GM18951 (cell line): ENCODE data around the gene GALNT14.

Experiments
- POLR2A ChIP-seq: IDR thresholded peaks from 4 replicates; pipeline ENCODE4 v1.6.1; 2011; ENCODE audit warnings: mild to moderate bottlenecking; ENCODE audit not compliant: insufficient read length, insufficient read depth; ENCODE audit errors: extremely low read depth
- in situ Hi-C: fragments of 300-500 bp; cut with MboI; formaldehyde crosslinking; loops from one replicate; pipeline ENCODE4 v1.12.0; 2022; ENCODE audit warnings: low sequenced_read_pairs, mixed read lengths, inconsistent platforms; ENCODE audit not compliant: unreplicated experiment

GALNT14 gene

DNA sequence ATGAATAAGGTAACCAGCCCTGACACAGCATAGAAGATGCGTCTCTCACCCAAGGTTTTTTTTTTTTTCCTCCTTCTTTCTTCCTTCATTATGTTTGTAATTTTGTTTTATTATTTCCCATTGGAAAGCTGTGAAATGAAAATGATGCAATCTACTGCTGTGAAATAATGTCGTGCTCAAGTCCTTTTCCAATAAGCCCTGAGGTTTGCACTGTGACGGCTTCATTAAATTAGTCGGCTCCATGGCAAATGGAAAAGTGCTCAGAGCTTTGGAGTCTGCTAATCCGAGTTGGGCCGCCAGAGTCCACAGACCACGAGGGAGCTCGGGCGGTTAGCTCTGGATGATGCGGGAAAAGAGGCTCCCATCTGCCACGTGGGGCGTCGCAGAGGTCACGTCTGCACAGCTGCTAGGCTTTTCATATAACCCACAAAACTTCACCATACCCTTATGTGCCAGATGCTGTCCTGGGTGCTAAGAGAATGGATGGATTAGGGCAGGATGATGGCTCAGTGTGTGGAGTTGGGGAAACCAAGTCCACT, 238.7 kb downstream of the GALNT14 start:
- in situ Hi-C loops = no loop called here
- TF ChIP-seq POLR2A = no peak

DNA sequence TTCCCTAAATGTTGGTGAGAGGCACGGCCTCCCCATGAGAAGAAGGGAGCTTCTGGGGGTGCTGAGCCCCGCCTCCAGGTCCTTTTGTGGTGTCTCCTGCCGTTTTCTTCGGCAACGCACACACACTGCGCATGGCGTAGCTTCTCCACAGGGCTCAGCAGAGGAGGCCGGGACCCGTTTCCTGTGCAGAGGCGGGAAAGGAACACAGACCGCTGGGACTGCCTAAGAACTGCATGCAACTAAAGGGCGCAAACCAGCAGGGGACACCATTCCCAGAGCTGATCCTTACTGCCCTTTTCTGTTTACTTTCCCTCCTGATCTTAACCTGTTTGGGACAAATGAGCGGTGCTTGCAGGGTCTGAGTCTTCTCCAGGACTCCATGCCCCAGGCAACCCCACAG, 240.7 kb downstream of the GALNT14 start:
- in situ Hi-C loops = no loop called here
- TF ChIP-seq POLR2A = no peak

DNA sequence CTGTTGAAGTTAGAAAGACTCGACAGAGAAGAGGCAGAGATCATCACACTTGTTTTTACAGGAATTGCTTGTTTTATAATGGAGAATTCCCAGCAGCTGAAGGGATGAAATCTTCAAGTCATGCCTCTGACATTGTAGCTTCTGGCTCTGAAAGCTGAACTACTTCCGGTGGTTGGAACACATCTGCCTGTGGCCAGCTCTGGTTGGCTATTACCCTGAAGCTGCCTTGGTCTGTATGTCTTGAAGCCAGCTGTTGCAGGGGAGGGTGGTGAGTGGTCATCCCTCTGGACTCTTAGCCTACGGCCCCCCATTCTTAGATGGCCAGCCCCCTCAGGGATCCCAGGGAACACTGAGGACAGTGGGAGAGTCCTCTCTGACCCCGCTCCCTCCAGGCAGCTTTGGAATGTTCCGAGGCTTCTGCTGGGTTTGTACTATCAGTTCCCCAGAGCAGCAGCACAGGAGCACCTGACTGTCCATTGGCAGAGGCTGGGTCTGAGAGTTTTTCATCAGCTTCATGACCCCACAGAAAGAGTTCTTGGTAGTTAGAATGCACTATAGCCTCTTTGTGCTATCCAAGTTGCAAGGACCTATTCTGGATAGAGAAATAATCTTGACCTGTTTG, 243.6 kb downstream of the GALNT14 start:
- TF ChIP-seq POLR2A = no peak
- in situ Hi-C loops = no loop called here

DNA sequence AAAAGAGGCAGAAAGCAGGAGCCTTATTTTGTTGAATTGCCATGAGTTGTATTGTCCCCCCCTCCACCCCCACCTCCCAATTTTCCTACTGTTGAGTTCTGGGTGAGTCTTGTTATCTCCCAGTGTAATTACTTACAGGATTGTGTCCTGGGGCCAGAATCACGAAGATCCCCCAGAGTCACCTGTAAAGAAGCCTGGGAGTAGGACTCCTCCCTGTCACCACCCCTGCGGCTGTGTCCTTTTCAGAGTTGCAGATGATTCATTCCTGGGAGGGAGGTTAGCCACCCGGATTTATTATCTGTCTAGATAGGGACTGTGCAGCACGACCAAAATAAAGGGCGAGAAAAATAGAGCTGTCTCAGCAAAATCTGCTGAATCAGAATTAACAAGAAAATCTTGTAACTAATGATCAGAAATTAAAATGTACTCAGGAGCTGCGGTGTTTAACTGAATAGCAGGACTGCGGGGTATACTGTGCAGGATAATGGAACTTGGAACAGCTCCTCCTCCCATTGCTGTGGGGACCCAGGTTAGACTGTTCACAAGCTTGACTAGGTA, 249.3 kb downstream of the GALNT14 start:
- TF ChIP-seq POLR2A = no peak
- in situ Hi-C loops = no loop called here

DNA sequence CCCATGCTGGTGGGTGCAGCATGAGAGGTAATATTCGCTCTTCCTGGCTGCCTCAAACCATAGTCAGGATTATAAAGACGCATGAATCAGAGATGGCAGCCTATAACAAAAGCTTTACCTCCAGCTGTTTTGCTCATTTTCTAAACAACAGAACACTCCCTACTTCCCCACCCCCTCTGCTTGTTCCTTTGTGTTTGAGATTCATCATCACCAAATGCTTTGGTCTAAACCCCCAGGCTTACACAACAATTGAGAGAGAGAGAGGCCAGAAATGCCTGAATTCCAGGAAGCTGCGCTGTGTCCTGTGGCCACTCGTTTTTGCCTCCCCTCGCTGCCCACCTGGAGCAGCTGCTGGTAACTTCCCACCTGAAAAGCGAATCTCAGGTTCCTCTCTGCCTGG, 252.2 kb downstream of the GALNT14 start:
- in situ Hi-C loops = no loop called here
- TF ChIP-seq POLR2A = no peak

DNA sequence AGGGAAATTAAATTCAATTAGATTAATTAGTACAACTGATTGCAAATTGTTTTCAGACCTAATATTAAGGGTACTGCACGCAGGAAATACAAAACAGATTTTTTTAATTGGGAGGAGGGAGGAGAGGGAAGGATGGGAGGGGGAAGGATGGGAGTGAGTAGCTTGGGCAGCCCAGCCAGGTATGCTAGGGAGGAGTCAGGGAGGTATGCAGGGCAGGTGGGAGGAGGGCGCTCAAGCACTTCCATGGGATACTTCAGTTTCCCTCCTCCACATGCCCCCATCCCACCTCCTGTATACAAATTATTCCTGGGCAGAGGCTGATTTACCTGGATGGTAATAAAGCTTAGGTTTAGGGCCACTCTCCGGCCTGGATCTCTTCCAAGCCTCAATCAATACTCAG, 254.4 kb downstream of the GALNT14 start:
- TF ChIP-seq POLR2A = no peak
- in situ Hi-C loops = no loop called here

DNA sequence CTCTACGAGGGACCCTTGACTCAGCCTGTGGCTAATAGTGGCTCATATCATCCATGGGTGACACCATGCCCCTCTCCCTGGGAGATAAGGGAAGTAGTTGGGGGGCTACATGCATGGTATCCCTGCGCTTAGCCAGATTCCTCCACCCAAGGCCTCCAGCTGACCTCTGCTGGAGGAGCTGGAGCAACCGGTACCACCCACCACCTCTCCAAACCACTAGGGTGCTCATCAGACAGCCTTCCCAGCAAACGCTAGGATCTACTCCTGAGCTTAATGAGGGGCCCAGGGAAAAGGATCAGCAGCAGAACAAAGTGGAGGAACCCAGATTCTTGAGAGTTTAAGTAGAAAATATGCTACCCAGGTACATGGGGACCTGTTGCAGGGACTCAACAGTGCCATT, 255.1 kb downstream of the GALNT14 start:
- TF ChIP-seq POLR2A = no peak
- in situ Hi-C loops = no loop called here

DNA sequence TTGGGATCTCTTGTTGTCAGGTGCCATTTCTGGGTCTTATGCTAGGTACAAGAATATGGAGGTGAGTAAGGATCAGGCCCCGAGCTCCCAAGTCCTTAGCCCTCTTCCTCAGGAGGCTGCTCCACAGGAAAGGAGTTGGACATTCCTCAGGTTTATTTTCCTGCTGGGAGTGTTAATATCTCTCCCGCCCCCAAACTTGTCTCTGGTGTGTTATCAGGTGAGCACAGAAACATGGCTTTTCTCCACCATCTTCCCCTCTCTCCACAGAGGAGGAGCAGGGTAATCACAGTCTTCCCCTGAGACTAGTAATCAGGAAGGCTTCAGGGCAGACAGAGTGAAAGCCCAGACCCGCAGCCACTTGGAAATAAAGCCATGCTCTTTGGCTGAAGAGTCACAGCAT, 257.7 kb downstream of the GALNT14 start:
- in situ Hi-C loops = no loop called here
- TF ChIP-seq POLR2A = no peak

DNA sequence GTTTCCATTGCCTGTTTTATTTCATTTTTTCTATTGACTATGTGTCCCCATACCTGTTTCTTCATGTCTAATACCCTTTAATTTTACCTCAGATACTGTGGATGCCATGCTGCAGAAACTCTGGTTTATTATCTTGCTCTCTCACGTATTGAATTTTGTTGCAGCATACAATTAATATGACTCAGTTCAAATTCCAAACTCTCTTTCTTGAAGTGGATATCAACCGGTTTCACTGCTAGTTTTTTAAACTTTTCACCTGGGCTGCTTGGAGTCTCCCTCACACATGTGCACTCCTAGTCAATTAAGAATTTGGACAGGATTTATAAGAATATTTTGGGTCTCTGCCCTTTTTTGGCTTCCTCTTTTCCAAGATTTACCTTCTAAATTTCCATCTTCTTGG, 260.4 kb downstream of the GALNT14 start:
- no peak for TF ChIP-seq POLR2A
- in situ Hi-C loops = no loop called here

DNA sequence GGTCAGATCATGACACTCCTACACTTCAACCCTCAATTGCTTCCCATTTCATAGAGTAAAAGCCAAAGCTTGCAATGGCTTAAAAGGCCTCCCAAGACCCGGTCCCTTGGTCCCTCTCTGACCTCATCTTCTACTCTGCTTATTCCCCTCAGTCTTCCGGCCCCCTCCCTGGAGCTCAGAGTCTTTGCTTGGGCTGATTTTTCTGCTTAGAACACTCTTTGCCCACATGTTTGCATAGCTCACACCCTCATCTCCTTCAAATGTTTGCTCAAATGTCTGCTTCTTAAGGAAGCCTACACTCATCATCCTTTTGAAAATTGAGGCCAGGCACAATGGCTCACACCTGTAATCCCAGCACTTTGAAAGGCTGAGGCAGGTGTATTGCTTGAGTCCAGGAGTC, 265.4 kb downstream of the GALNT14 start:
- in situ Hi-C loops = no loop called here
- TF ChIP-seq POLR2A = no peak

DNA sequence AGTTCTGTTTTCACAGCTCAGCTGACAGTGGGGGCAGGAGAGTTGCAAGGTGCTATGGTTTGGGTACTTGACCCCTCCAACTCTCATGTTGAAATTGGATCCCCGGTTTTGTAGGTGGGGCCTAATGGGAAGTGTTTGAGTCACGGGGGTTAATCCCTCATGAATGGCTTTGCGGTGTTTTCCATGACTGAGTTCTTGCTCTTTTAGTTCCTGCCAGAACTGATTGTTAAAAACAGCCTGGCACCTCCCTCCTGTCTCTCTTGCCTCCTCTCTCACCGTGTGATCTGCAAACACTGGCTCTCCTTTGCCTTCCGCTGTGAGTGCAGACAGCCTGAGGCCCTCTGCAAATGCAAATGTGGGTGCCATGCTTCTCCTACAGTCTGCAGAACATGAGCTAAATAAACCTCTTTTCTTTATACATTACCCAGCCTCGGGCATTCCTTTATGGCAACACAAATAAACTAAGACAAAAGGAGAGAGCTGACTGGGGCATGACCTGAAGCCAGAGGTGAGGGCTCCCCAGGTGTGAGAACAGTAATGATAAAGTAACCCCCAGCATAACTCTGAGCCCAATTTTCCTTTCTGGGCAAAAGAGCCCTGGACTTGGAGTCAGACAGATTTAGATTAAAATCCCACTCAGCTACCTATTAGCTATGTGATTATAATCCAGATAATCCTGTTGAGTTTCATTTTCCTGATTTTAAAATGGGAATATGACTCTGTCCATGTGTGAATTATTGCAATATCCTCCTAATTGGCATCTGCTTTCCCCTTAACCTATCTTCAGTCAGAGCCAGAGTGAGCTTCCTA, 266.1 kb downstream of the GALNT14 start:
- TF ChIP-seq POLR2A = no peak
- in situ Hi-C loops = no loop called here

DNA sequence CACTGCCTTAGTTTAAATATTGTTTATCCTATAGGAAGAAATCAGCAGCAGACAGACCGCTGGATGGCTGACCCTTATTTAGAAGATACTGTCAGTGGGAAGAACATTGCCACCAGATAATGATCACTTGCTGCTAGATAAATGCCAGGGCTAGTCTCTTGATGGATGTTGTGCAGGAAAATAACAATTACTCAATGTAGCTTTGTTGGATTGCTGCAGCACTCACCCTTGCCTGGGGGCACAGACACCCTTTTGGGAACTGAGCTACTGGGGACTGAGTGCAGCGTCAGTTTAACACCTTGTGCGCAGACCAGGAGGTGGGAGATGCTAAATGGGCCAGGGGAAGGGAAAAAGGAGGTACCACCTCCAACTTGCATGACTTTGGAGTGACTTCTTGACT, 266.8 kb downstream of the GALNT14 start:
- in situ Hi-C loops = no loop called here
- TF ChIP-seq POLR2A = no peak

DNA sequence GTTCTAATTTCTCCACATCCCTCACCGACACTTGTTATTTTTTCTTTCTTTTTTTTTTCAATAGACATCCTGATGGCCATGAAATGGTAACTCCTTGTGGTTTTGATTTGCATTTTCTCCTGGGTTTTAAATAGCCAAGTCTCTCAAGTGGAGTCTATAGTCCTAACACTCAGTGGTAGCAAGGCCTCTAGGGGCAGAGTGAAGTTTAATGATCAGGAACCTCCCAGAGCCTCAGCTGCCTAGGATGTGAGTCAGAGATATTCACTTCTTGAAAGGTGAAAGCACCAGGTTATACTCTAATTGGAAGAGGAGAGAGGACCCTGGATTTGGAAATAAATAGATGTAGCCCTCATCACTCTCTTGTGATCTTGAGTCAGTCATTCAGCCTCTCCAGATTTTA, 268.3 kb downstream of the GALNT14 start:
- in situ Hi-C loops = no loop called here

DNA sequence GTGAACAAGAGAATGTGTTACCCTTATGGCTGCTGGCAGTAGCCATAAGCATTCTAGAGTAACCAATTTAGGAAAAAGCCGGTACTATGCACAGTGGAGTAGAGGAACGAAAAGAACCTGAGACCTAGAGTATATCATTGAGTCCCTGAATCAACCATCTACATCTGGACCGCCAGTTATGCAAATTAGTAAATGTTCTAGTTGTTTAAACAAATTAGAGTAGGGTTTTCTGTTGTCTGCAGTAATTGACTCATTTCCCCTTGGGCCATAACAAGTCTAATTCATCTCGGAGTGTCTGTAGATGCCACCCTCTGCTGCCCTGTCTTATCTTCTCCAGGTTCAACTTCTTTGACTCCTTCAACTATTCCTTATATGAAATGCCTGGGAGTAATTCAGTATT, 270.9 kb downstream of the GALNT14 start:
- in situ Hi-C loops = no loop called here
- no peak for TF ChIP-seq POLR2A

More for the DNA sequence above, 268.3 kb downstream of the GALNT14 start:
- no peak for TF ChIP-seq POLR2A
